DND-41 (cell line): Measurements from ENCODE around the gene SLC2A6.

ENCODE experiments used
- CTCF ChIP-seq: IDR thresholded peaks from 2 replicates; pipeline ENCODE4 v1.5.1; 2012; ENCODE audit warnings: borderline replicate concordance, low read length, moderate library complexity, mild to moderate bottlenecking; ENCODE audit not compliant: poor library complexity, severe bottlenecking; ENCODE audit errors: extremely low read depth
- EZH2 ChIP-seq: IDR thresholded peaks from 3 replicates; pipeline ENCODE4 v1.6.1; 2012; ENCODE audit warnings: borderline replicate concordance, low read depth, mild to moderate bottlenecking, moderate library complexity, low read length, inconsistent platforms; ENCODE audit not compliant: severe bottlenecking

- TF ChIP-seq CTCF = no peak
- no peak for TF ChIP-seq EZH2
These were observed 50.2 kb downstream of the SLC2A6 start for GRCh38 chr9:133428617-133429101.
